Tibial nerve (tissue), 4 donors: ENCODE results near the gene ZNHIT6. TPM values are rescaled to one million over a fixed set of nuclear protein-coding genes. Genes with fewer than 3 reads are reported as not detected.

Experiments used
- DNase-seq, 2 donors: peaks; one replicate each; pipeline ENCODE4 v3.0.0-alpha.2; 2019; ENCODE audit warnings: low spot score in 2 of 2
- H3K27ac ChIP-seq, 4 donors: fragments of 200-600 bp; sonication (generic) in 3 of 4; one replicate each; pipeline ENCODE4 v1.5.1; 2017 to 2019; ENCODE audit warnings: mild to moderate bottlenecking in 1 of 4
- H3K27me3 ChIP-seq, 2 donors: fragments of 200-600 bp; sonication (generic) in 1 of 2; one replicate each; pipeline versions ENCODE4 v1.5.1 to v1.6.0; 2017 to 2019
- H3K36me3 ChIP-seq, 3 donors: fragments of 200-600 bp; sonication (generic); one replicate each; pipeline ENCODE4 v1.5.1; 2018 to 2019
- H3K4me1 ChIP-seq, 4 donors: fragments of 200-600 bp; sonication (generic) in 3 of 4; one replicate each; pipeline ENCODE4 v1.5.1; 2017 to 2019
- H3K4me3 ChIP-seq, 4 donors: fragments of 200-600 bp; sonication (generic) in 3 of 4; one replicate each; pipeline ENCODE4 v1.5.1; 2017 to 2019; ENCODE audit warnings: mild to moderate bottlenecking in 1 of 4, moderate library complexity in 1 of 4
- H3K9me3 ChIP-seq, 4 donors: fragments of 200-600 bp; sonication (generic) in 3 of 4; one replicate each; pipeline ENCODE4 v1.5.1; 2017 to 2019
- CTCF ChIP-seq, 5 experiments: fragments of 200-600 bp in 3 of 5; fragments of 450-650 bp in 2 of 5; sonication (generic) in 3 of 5; IDR thresholded peaks; one replicate each; pipeline ENCODE4 v1.5.1; 2016 to 2019; ENCODE audit warnings: antibody characterized with exemption in 5 of 5, mild to moderate bottlenecking in 3 of 5, moderate library complexity in 2 of 5
- EP300 ChIP-seq, 2 donors: sonication (generic); formaldehyde crosslinking; IDR thresholded peaks; one replicate each; pipeline ENCODE4 v1.6.1; 2017; ENCODE audit warnings: antibody characterized with exemption in 2 of 2, mild to moderate bottlenecking in 1 of 2
- POLR2A ChIP-seq, 2 donors: fragments of 450-650 bp; IDR thresholded peaks; one replicate each; pipeline ENCODE4 v1.6.1; 2017; ENCODE audit warnings: antibody characterized with exemption in 2 of 2, mild to moderate bottlenecking in 2 of 2, moderate library complexity in 2 of 2
- WGBS, 2 donors: methylation state at CpG; one replicate each; pipeline ENCODE4 v1.1.5; 2018; 5-methylcytosine and 5-hydroxymethylcytosine counted together
- total RNA-seq, 4 donors: library from RNA; depleted of rRNA; stranded (reverse); fragments of >200 nt; gene quantifications; one replicate each; pipeline ENCODE4 v1.1.0, GENCODE V29; 2016

The ZNHIT6 gene
- total RNA-seq, 4 donors from 2014 or later: 10.4 to 22.1 (median 17.7) TPM

GRCh38 chr1:85608851-85609250 lies 99.4 kb downstream of the ZNHIT6 start:
- Histone ChIP-seq H3K36me3 (no peaks in the 10 kb centered on the region), H3K27ac (no peak overlapping the region), H3K27me3 (no peaks in the 10 kb centered on the region), H3K4me3 (no peak overlapping the region), H3K9me3 (no peaks in the 10 kb centered on the region), H3K4me1 (peaks cover 0 to 28% (median 7%) of the 10 kb centered on the region in 4 donors)
- WGBS, 2 donors: 94 to 96% methylated on average over 1 of the region's 1 CpG
- TF ChIP-seq EP300 (IDR thresholded peaks at IDR 0.05) (no peak), POLR2A (IDR thresholded peaks at IDR 0.05) (no peak), CTCF (IDR thresholded peaks at IDR 0.05) (no peak)
- no peak for DNase-seq

- no peak for DNase-seq
- H3K27ac ChIP-seq: no peak overlapping the region
- no peaks in the 10 kb centered on the region for H3K9me3 ChIP-seq
- H3K4me1 ChIP-seq: peaks cover 0 to 24% (median 7%) of the 10 kb centered on the region in 4 donors
- H3K27me3 ChIP-seq: no peaks in the 10 kb centered on the region
- TF ChIP-seq CTCF (IDR thresholded peaks at IDR 0.05) (no peak), POLR2A (IDR thresholded peaks at IDR 0.05) (no peak)
- H3K36me3 ChIP-seq: no peaks in the 10 kb centered on the region
- WGBS, 2 donors: 88 to 94% methylated on average over 4 of the region's 4 CpGs
- no peak overlapping the region for H3K4me3 ChIP-seq
These were observed 100.3 kb downstream of the ZNHIT6 start for GRCh38 chr1:85607921-85608265.

- TF ChIP-seq POLR2A (IDR thresholded peaks at IDR 0.05) (no peak), CTCF (IDR thresholded peaks at IDR 0.05) (no peak), EP300 (IDR thresholded peaks at IDR 0.05) (no peak)
- Histone ChIP-seq H3K27ac (no peak overlapping the region), H3K4me3 (no peak overlapping the region), H3K27me3 (no peaks in the 10 kb centered on the region), H3K9me3 (no peaks in the 10 kb centered on the region), H3K36me3 (no peaks in the 10 kb centered on the region), H3K4me1 (peaks cover 0 to 19% (median 5%) of the 10 kb centered on the region in 4 donors)
- WGBS, 2 donors: 73 to 78% methylated on average over 10 of the region's 10 CpGs
- DNase-seq: no peak
These were observed 100.9 kb downstream of the ZNHIT6 start for GRCh38 chr1:85607126-85607920.

GRCh38 chr1:85606414-85606800 lies 101.8 kb downstream of the ZNHIT6 start:
- no peaks in the 10 kb centered on the region for H3K9me3 ChIP-seq
- H3K4me3 ChIP-seq: no peak overlapping the region
- DNase-seq: no peak
- no peaks in the 10 kb centered on the region for H3K36me3 ChIP-seq
- peaks cover 0 to 11% (median 2%) of the 10 kb centered on the region in 4 donors for H3K4me1 ChIP-seq
- no peak overlapping the region for H3K27ac ChIP-seq
- no peaks in the 10 kb centered on the region for H3K27me3 ChIP-seq
- TF ChIP-seq POLR2A (IDR thresholded peaks at IDR 0.05): no peak
- TF ChIP-seq EP300 (IDR thresholded peaks at IDR 0.05): no peak
- no peak for TF ChIP-seq CTCF (IDR thresholded peaks at IDR 0.05)
- WGBS, 2 donors: 90 to 95% methylated on average over 4 of the region's 4 CpGs

GRCh38 chr1:85605484-85606413 lies 102.5 kb downstream of the ZNHIT6 start:
- Histone ChIP-seq H3K9me3 (no peaks in the 10 kb centered on the region), H3K27ac (no peak overlapping the region), H3K4me1 (peaks cover 0 to 4% (median 0%) of the 10 kb centered on the region in 4 donors), H3K4me3 (no peak overlapping the region), H3K36me3 (no peaks in the 10 kb centered on the region), H3K27me3 (no peaks in the 10 kb centered on the region)
- TF ChIP-seq POLR2A (IDR thresholded peaks at IDR 0.05): no peak
- TF ChIP-seq EP300 (IDR thresholded peaks at IDR 0.05): no peak
- 92 to 96% methylated on average over 8 of the region's 8 CpGs for WGBS, 2 donors
- DNase-seq: no peak
